Renal cortical epithelial cell (primary cell): ENCODE measurements around the gene RNF215. TPM values are rescaled to one million over a fixed set of nuclear protein-coding genes. Genes with fewer than 3 reads are reported as not detected.
"Not testable (repeated sequence)": the region's sequence is repeated elsewhere in the genome, so short reads cannot be mapped to it uniquely, and the experiment has no call there.

Experiments used
- DNase-seq: peaks from one replicate; pipeline ENCODE4 v3.0.0-alpha.2; 2011; ENCODE audit warnings: low read depth
- total RNA-seq: library from RNA; depleted of rRNA; stranded (reverse); fragments of >200 nt; gene quantifications from 2 replicates; pipeline ENCODE4 v1.2.3, GENCODE V29; 2014

RNF215 gene
- total RNA-seq, 1 donor from 2014 or later, result 33.2 TPM

DNA sequence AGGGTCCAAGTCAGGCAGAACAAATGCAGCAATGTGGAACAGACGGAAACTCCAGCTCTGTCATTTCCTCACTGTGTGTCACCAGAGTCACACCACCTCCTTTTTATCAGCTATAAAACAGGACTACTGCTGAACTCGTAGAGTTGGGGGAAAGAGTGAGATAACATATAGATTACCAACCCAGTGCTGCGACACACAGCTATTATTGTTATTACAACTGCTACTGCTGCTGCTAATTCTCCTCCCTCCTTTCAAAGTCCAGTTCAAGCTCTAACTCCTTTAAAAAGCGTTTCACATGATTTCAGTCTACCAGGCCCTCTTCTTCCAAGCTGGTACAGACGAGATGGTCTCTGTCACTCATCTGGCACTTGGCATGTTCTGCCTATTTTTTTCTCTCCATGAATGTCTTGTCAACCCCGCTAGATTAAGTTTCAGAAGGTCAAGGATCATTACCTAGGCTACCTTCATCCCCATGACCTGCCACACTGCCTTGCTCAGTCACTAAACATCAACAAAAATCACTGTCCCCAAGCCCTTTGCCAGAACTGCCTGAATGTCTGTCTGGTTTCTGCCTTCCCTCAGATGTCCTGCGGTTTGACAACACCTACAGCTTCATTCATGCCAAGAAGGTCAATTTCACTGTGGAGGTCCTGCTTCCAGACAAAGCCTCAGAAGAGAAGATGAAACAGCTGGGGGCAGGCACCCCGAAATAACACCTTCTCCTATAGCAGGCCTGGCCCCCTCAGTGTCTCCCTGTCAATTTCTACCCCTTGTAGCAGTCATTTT lies 34.7 kb upstream of the RNF215 start:
- no peak for DNase-seq

DNA sequence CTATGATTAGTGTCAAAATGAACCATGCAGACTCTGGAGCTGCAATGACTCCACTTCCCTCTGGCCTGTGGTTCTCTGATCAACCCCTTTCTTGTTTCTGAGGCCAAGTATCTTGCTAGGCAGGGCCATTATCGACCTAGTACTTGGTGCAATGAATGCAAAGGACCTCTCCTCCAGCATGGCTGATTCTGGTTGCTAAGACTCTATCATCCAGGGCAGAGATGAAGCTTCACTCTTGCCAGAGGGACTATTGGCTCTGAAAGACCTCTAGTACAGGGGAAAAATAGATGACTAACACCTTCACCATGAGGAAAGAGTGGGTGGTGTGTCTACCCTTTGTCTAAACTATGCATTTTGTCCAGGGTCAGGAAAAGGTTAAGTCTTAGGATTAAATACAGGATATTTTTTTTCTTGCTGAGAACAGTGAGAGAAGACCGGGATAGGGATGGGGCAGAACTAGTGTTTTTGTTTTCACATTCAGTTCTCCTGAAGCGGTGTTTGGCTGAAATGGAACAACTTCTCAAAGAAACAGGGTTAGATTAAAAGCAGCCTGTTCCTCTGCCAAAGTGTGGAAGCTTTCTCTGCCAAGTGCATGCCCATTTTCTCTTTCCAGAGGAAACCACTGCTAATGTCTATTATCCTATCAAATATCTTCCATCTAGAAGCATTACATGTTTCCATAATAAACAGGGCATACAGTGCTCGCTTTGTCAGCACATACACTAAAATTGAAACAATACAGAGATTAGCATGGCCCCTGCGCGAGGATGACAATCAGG lies 33.3 kb upstream of the RNF215 start:
- DNase-seq, result peak; percentile 96

DNA sequence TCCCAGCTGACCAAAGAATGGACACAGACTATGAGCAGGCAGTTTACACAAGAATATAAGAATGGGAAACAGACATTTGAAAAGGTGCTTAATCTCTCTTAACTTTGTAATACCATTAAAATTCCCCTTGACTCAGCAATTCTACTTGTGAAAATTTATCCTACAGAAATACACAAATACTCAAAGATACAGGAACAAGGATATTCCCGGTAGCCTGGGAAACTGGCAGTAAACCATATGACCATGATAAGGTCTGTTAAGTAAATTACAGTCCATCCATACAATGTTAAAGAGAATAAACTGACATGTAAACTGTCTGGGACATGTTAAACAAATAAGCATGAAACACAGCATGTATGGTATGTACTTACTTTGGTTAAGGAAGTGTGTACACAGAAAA lies 29.6 kb upstream of the RNF215 start:
- DNase-seq, result no peak

- peak; percentile 64 for DNase-seq
Observed at GRCh38 chr22:30416403-30416802, 29.2 kb upstream of the RNF215 start.

DNA sequence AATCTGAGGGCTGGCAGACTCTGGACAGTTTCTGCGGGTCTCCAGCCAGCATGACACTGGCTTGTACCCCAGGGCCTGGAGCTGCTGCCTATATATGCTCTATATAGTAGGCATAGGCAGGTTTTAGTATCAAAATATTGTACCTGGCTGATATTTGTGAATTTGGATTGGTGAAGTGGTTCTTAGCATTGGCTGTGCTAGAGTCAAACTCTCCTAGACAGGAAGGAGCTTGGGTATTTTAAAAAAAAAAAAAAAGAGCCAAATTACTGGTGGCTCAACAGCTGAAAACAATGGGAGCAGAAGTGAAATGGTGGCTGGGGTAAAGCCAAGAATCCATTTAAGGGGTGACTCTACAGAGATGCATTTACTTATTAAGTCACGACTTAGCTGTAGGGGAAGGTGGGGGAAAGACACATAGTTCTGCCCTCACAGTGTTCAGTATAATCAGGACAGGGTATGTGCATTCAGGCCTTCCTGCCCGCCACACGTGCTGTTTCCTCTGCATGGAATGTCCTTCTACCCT lies 27.4 kb upstream of the RNF215 start:
- no peak for DNase-seq

DNA sequence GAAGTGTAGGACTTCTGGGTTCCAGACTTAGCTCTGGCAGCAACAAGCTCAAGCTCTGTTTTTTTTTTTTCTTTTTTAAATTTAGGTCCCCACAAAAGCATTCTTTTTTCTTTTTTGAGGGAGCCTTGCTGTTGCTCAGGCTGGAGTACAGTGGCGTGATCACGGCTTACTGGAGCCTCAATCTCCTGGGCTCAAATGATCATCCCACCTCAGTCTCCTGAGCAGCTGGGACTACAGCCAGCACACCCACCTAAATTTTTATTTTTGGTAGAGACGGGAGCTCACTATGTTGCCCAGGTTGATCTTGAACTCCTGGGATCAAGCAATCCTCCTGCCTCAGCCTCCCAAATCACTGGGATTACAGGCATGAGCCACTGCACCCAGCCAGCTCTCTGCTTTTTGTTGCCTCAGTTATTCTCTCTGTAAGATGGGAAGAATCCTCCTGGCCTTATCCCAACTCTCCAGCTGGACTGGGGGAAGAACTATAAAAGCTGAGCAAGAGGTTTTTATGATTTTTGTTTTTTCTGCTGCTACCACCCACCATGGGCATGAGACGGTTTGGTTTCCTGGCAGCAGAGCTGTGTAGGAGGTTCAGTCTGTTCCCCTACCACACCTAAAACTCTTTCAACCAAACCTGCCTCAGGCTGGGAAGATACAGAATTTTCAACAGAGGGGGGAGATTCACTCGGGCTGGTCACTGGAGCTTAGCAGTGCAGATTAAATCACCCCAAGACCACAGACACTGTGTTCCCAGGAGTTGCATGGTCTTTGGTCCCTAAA lies 26.7 kb upstream of the RNF215 start:
- no peak for DNase-seq

GRCh38 chr22:30413001-30413400 lies 25.8 kb upstream of the RNF215 start:
- no peak for DNase-seq

DNA sequence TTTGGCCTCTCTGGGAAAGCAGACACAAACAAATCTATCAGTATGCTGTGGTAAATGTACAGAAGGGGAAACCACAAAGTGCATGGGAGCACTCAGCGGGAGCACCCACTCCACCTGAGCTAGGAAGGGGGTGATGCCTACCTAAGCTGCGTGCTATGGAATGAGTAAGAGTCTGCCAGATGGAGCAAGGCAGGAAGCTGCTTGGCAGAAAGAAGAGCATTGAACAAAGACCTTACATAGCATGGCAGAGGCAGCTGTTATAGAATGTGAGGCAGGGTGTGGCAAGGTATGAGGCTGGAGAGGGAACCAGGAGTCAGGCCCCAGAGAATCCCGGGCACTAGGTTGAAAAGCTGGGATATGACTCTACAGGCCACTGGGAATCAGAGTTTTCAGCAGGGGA lies 24.6 kb upstream of the RNF215 start:
- no peak for DNase-seq

DNA sequence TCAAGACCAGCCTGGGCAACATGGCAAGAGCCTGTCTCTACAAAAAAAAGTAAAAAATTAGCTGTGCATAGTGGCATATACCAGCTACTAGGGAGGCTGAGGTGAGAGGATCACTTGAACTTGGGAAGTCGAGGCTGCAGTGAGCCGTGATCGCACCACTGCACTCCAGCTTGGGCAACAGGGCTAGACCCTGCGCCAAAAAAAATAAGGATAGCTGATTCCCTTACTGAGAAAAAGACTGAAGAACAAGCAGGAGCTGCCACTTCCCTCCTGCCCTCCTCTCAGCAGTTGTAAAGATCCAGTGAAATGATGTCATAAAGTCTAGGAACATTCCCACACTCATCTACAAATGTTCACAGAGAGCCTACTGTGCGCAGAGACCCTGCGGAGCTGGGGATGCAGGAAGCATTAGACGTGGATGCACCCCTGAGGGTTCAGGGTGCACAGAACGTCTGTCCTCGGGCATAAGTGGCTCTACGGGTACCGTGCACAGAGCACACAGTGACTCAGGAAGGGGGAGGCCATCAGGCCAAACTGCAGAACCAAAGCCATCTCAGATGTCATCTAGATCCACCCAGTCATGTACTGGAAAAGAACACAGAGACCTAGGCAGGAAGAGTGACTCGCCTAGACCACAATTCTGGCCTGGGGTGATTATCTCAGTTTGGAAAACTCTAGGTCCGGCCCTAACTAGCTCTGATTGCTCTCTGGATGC lies 21.3 kb upstream of the RNF215 start:
- peak; percentile 79 for DNase-seq

DNA sequence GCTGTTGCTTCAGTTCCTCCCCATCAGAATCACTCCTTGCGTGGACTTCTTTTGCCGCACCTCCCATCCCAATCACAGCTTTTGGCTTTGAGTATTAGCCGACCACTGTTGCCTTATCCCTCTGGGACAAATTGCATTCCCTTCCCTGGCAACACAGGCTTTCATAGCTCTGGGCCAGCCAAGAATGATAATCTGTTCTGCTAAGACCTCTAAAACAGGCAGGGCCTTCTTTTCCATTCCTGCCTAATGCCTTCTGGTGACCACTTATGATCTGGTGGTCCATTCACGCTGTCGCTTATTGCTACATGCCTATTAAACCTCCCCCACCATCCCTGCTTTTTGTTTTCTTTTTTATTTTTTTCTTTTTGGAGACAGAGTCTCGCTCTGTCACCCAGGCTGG lies 19.2 kb upstream of the RNF215 start:
- DNase-seq, result no peak

GRCh38 chr22:30405731-30406130 lies 18.5 kb upstream of the RNF215 start:
- no peak for DNase-seq

DNA sequence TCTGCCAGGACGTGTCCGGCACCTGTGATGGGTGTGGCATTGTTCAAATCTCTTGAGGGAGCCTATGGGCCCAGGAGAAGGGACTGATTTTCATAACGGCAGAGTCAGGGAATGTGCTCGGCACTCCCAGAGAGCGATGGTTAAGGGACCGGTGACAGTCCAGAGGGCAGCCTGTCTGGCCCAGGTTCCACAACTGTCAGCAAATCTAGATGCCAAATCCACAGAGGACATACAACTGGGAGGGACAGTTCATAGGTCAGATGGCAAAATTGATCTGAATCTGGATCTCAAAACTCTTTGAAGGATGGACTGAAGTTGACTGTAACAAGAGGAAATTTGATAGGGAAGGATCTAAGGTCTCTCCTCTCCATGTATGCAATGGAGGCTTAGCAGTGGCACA lies 17.1 kb upstream of the RNF215 start:
- no peak for DNase-seq

- DNase-seq, result not testable (repeated sequence)
Observed at GRCh38 chr22:30402766-30403104, 15.5 kb upstream of the RNF215 start.

DNA sequence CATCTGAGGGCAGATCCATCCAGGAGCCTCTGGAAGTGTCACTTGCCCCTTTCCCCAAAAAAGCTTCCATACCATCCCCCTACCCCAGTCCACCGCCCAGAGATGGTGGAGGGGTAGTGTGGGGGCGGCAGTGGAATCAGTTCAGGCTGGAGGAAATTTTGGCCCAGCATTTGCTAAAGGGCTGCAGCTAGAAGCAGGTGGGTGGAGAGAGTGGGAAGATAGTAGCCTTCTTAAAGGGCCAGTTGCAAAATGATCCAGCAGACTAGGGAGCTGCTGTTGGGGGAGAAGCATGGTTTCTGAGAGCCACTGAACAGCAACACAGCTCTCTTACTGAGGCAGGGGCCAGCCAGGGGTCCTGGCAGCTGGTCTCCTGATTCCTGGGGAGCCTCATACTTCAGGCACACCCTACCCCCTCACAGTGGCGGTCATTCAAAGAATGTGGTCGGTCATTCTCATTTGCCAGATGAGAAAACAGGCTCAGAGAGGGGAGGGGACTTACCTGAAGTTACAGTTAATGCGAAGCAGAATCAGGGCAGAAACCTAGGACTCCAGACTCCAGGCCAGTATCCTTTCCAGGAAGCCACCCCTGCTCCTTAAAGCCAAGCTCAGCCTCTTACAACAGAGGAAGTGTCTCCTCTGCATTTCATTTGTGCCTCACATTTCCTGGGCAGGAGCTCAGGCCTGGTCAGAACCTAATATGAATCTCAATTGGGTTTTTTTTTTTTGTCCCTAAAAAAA lies 15.0 kb upstream of the RNF215 start:
- DNase-seq, result no peak

- not testable (repeated sequence) for DNase-seq
Observed at GRCh38 chr22:30401024-30401423, 13.8 kb upstream of the RNF215 start.

DNA sequence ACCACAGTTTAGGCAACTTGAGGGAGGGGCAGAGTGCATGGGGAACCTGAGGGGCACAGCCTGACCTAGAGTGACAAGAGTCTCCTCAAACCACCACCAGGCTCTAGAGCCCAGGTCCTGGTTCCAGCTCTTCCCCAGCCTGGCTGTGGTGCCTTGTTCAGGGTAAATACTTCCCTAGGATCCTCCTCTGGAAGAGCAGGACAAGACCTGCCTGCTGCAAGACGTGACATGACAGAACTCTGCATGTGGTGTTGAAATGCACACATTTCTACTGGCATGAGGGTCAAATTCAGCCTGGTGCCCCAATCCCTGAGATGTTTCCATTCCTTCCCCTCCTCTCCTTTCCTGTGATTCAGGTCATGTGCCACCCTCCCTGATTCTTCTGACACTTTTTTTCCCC lies 12.9 kb upstream of the RNF215 start:
- no peak for DNase-seq

GRCh38 chr22:30399718-30400117 lies 12.5 kb upstream of the RNF215 start:
- no peak for DNase-seq

DNA sequence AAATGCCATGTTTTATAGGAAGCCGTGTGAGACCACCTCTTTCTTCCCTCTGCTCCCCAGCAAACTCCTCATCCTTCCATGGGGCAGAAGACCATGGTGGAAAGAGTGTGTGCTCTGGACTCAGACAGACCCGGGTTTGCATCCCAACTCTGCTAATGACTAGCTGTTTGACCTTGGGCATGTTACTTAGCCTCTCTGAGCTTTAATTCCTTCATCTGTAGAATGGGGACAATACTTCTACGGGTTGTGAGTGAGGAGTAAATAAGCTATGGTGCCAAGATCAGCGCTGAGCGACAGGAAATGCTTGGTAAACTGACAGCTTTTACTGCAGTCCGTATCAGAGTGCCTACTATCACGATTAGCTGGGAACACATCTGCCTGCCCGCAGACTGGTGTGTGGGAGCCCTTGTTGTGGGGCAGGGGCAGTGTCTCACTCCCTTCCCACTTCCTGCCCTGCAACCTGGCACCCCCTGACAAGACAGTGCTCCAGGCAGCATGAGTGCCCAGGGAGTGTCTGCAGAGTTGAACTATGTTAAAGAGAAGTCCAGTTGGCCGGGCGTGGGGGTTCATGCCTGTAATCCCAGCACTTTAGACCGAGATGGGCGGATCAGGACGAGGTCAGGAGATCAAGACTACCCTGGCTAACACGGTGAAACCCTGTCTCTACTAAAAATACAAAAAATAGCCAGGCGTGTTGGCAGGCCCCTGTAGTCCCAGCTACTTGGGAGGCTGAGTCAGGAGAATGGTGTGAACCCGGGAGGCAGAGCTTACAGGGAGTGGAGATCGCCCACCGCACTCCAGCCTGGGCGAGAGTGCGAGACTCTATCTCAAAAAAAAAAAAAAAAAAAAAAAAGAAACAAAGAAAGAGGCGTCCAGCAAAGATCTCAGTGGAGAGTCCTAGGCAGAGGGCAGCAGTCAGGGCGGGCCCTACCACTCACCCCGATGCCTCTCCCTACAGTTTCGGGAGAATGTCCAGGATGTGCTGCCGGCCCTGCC lies 11.8 kb upstream of the RNF215 start:
- DNase-seq, result no peak
